GM12875 (cell line): ENCODE results near the gene ACIN1.

ENCODE experiments used
- H3K4me3 ChIP-seq: one replicate; pipeline ENCODE4 v1.5.1; 2011; ENCODE audit warnings: low read depth, low read length, control low read depth
- TF ChIP-seq, protein P1 (sequence below): IDR thresholded peaks from 2 replicates; pipeline ENCODE4 v1.5.1; 2011; ENCODE audit warnings: low read depth, mild to moderate bottlenecking, control low read depth, inconsistent platforms, low read length, moderate library complexity, borderline replicate concordance; ENCODE audit not compliant: insufficient read depth

The ACIN1 gene

DNA sequence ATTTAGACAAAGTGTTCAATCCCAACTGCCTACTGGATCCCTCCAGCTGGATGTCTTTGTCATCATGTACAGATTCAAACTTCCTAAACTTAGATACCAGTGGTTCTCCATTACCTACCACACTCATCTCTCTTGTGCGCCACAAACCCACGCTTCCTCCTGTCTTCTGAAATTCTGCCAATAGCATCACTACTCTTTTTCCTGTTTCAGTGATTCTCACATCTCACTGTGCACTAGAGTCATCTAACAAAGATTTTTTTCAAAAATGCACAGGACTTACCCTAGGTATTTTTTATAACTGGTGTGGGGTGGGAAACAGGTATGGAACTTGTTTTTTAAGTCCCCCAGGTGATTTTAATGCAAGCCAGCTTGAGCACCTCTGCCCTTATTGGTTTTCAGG, 66.1 kb downstream of the ACIN1 start:
- TF ChIP-seq, protein P1, sequence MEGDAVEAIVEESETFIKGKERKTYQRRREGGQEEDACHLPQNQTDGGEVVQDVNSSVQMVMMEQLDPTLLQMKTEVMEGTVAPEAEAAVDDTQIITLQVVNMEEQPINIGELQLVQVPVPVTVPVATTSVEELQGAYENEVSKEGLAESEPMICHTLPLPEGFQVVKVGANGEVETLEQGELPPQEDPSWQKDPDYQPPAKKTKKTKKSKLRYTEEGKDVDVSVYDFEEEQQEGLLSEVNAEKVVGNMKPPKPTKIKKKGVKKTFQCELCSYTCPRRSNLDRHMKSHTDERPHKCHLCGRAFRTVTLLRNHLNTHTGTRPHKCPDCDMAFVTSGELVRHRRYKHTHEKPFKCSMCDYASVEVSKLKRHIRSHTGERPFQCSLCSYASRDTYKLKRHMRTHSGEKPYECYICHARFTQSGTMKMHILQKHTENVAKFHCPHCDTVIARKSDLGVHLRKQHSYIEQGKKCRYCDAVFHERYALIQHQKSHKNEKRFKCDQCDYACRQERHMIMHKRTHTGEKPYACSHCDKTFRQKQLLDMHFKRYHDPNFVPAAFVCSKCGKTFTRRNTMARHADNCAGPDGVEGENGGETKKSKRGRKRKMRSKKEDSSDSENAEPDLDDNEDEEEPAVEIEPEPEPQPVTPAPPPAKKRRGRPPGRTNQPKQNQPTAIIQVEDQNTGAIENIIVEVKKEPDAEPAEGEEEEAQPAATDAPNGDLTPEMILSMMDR, result no peak
- no peak overlapping the region for H3K4me3 ChIP-seq

DNA sequence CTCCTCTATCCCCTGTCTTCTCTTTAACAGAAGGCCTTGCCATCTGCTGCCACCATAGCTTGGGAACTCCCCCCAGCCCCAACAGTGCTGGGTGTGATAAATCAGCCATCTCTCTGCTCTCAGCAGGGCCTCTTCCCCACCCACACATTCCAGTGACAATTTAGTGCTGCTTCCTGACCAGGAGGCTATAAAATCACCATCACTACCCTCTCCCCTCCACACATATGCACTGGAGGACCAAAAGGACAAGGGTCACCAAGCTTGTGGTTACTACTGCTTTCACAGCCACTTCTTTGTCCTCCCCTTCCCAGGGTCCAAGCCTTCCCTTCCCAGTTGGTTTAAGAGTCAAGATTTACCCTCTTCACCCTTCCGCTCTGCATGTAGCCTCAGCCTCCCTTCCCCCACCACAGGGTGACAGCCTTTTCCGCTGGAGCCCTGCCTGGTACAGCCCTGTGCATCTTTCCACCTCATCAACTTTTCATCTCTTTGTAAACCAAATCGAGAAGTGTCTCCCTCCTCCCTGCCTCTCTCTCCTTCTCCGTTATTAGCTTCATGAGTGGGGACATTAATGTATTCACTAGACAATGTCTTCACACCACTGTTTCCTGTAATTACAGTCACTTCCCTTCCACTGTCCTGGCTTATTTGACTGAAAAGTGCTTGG, 69.7 kb downstream of the ACIN1 start:
- no peak overlapping the region for H3K4me3 ChIP-seq
- TF ChIP-seq, protein P1, result no peak

- TF ChIP-seq, protein P1, result no peak
Measured at GRCh38 chr14:23024612-23025075, 70.3 kb downstream of the ACIN1 start.

GRCh38 chr14:23023795-23024152, 71.2 kb downstream of the ACIN1 start:
- TF ChIP-seq, protein P1, result no peak
- H3K4me3 ChIP-seq, result no peak overlapping the region

More at GRCh38 chr14:23024612-23025075, 70.3 kb downstream of the ACIN1 start:
- no peak overlapping the region for H3K4me3 ChIP-seq

- TF ChIP-seq, protein P1, result no peak
- no peak overlapping the region for H3K4me3 ChIP-seq
Measured at GRCh38 chr14:23023022-23023794, 71.7 kb downstream of the ACIN1 start.

DNA sequence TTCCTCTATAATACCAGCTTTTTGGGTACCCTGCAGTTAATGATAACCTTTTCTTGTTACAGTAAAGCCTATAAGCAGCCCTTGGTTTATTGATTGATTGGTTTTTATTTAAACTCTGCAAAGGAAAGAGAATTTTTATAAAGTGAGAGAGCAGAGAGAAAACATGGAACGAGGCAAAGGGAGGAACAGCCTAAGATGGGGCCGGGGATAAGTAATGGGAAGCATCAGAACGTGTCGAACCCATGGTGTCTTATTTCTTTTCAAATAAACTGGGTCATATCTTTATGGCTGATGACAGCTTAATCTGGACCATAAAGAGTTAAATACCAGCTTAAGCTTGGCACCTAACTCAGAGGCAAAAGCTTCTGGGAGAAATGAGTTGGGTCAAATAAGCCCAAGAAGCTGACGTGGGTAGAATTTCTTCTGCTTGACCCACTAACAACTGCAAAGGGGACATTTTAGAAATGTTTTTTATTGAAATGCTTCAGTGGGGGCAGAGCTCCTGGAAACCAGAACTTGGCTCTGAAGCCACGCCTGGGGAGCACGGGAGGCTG, 73.0 kb downstream of the ACIN1 start:
- TF ChIP-seq, protein P1, result no peak
- no peak overlapping the region for H3K4me3 ChIP-seq
